Measurements from ENCODE around the gene GOLGB1.
"Not testable (repeated sequence)": the region's sequence is repeated elsewhere in the genome, so short reads cannot be mapped to it uniquely, and the experiment has no call there.

GOLGB1 gene

GRCh38 chr3:121722411-121722810, 27.1 kb downstream of the GOLGB1 start:
- H3K36me3 Mint-ChIP-seq (ENCODE audit: low read depth): peaks cover 52% of the 10 kb centered on the region
- H3K4me1 Mint-ChIP-seq: peaks cover 14% of the 10 kb centered on the region
- H3K27ac Mint-ChIP-seq: no peak overlapping the region
- no peaks in the 10 kb centered on the region for H3K27me3 Mint-ChIP-seq
- no peak for ATAC-seq
- no peak overlapping the region for H3K4me3 Mint-ChIP-seq
- no peaks in the 10 kb centered on the region for H3K9me3 Mint-ChIP-seq
- no peak for DNase-seq

DNA sequence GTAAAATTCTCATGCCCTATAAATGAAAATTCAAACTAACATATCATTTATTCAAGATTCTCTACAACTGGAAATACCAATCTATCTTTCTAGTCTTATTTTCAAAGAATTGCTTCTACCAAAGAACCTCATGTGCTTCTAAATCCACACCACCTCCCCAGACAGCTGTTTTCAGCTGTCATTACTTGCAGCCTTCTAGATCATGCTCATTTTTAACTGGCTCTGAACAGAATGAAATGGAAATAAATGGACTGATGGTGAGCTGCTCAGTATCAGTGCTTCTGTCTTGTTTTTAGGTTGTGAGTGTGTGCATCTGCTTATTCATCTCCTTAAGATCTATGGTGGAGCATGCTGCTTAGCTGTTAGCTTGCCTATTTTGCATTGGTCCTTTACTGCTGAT, 29.4 kb downstream of the GOLGB1 start:
- Mint-ChIP-seq H3K27ac (no peak overlapping the region), H3K4me1 (peaks cover 16% of the 10 kb centered on the region), H3K9me3 (no peaks in the 10 kb centered on the region), H3K27me3 (no peaks in the 10 kb centered on the region), H3K36me3 (ENCODE audit: low read depth) (peaks cover 53% of the 10 kb centered on the region), H3K4me3 (no peak overlapping the region)
- ATAC-seq (no peak), DNase-seq (no peak)

DNA sequence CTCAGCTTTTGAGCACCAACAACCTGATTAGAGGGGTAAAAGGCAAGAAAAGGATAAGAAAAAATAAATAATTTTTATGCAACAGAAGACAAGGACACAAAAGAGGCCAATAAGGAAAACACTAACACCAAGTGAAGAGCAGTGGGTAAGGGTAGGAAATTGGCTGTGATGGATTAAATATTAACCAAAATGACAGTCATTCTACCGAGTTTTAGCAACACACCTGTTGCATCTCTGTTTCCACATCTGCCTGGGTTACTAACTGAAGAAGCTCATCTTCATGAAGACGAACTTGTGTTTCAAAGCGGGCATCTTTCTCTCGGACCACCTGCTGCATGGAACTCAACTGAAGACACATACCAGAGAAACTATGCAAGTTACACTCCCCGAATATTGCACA, 30.1 kb downstream of the GOLGB1 start:
- ATAC-seq: no peak
- H3K27me3 Mint-ChIP-seq: no peaks in the 10 kb centered on the region
- no peak for DNase-seq
- H3K4me3 Mint-ChIP-seq: no peak overlapping the region
- peaks cover 16% of the 10 kb centered on the region for H3K4me1 Mint-ChIP-seq
- peaks cover 49% of the 10 kb centered on the region for H3K36me3 Mint-ChIP-seq (ENCODE audit: low read depth)
- H3K27ac Mint-ChIP-seq: no peak overlapping the region
- no peaks in the 10 kb centered on the region for H3K9me3 Mint-ChIP-seq

DNA sequence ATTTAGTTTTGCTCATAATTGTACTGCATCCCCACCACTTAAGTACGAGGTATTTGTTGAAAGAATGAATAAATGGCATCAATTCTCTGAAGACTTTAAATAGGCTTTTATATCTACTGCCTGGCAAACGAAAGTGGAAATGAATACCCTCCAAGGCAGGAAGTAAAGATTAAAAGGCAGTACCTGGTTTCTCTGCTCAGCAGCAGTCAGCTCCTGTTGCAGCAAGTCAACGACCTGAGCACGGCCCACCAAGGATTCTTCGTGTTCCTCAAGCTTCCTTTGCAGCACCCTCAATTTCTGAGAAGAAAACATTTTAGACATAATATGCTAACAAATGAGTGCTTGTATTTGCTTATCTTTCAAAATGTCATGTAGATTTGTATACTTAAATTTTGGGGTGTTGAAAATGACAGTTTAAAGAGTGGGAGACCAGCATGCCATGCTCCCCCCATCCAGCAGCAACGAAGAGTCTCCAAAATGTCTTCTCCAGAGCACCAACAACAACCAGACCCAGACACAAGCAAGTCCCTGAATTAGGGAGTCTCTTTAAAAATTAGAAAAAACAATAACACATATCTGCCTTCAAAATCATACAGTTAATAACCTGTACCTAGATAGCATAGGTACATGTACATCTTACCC, 31.2 kb downstream of the GOLGB1 start:
- no peak for DNase-seq
- Mint-ChIP-seq H3K9me3 (no peaks in the 10 kb centered on the region), H3K36me3 (ENCODE audit: low read depth) (peaks cover 43% of the 10 kb centered on the region), H3K4me3 (no peak overlapping the region), H3K27ac (peak overlapping the region; percentile 23), H3K4me1 (peaks cover 14% of the 10 kb centered on the region), H3K27me3 (no peaks in the 10 kb centered on the region)
- ATAC-seq: no peak

GRCh38 chr3:121710347-121710746, 39.2 kb downstream of the GOLGB1 start:
- no peaks in the 10 kb centered on the region for H3K27me3 Mint-ChIP-seq
- no peaks in the 10 kb centered on the region for H3K9me3 Mint-ChIP-seq
- no peak overlapping the region for H3K4me3 Mint-ChIP-seq
- peaks cover 4% of the 10 kb centered on the region for H3K4me1 Mint-ChIP-seq
- no peak overlapping the region for H3K27ac Mint-ChIP-seq
- ATAC-seq (no peak), DNase-seq (no peak)
- H3K36me3 Mint-ChIP-seq (ENCODE audit: low read depth): peaks cover 33% of the 10 kb centered on the region

DNA sequence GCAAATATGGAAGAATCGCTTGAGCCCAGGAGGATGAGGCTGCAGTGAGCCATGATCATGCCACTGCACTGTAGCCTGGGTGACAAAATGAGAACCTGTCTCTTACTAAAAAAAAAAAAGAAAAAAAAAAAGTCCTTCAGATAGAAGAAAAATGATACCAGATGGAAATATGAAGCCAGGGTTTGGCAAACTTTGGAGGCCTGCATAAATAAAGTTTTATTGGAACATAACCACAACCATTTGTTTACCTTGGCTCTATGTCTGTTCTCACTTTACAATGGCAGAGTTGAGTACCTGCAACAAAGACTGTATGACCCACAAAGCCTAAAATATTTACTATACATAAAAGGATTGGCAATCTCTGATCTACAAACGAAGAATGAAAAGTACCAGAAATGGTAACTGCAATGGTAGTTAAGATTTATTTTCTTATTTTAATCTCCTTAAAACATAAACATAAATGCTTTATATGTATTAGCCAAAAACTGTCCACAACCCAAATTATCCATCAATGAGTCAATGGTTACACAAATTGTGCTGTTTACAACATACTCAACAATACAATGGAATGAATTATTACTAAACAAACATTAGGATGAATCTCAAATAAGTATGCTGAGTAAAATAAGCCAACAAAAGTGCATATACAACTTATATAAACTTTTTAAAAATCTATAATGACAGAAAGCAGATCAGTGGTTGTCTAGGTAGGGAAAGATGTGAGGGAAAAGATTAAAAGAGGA, 41.8 kb downstream of the GOLGB1 start:
- Mint-ChIP-seq H3K27ac (no peak overlapping the region), H3K36me3 (ENCODE audit: low read depth) (peaks cover 34% of the 10 kb centered on the region), H3K4me3 (no peak overlapping the region)

GRCh38 chr3:121705541-121705940, 44.0 kb downstream of the GOLGB1 start:
- Mint-ChIP-seq H3K27me3 (no peaks in the 10 kb centered on the region), H3K9me3 (no peaks in the 10 kb centered on the region), H3K36me3 (ENCODE audit: low read depth) (peaks cover 40% of the 10 kb centered on the region), H3K27ac (no peak overlapping the region), H3K4me1 (no peaks in the 10 kb centered on the region), H3K4me3 (no peak overlapping the region)
- DNase-seq: no peak
- ATAC-seq: no peak

More for the DNA sequence above, 41.8 kb downstream of the GOLGB1 start:
- Mint-ChIP-seq H3K9me3 (no peaks in the 10 kb centered on the region), H3K27me3 (no peaks in the 10 kb centered on the region), H3K4me1 (peaks cover 4% of the 10 kb centered on the region)
- ATAC-seq (no peak), DNase-seq (no peak)

- no peak for DNase-seq
- no peak for ATAC-seq
- H3K9me3 Mint-ChIP-seq: no peaks in the 10 kb centered on the region
- no peaks in the 10 kb centered on the region for H3K4me1 Mint-ChIP-seq
- no peak overlapping the region for H3K4me3 Mint-ChIP-seq
- no peak overlapping the region for H3K27ac Mint-ChIP-seq
- H3K27me3 Mint-ChIP-seq: no peaks in the 10 kb centered on the region
- peaks cover 38% of the 10 kb centered on the region for H3K36me3 Mint-ChIP-seq (ENCODE audit: low read depth)
Measured at GRCh38 chr3:121703973-121704372, 45.6 kb downstream of the GOLGB1 start.

GRCh38 chr3:121698901-121699300, 50.6 kb downstream of the GOLGB1 start:
- Mint-ChIP-seq H3K27me3 (no peaks in the 10 kb centered on the region), H3K4me1 (no peaks in the 10 kb centered on the region), H3K27ac (no peak overlapping the region), H3K9me3 (no peaks in the 10 kb centered on the region), H3K36me3 (ENCODE audit: low read depth) (peaks cover 28% of the 10 kb centered on the region), H3K4me3 (no peak overlapping the region)
- no peak for DNase-seq
- no peak for ATAC-seq

DNA sequence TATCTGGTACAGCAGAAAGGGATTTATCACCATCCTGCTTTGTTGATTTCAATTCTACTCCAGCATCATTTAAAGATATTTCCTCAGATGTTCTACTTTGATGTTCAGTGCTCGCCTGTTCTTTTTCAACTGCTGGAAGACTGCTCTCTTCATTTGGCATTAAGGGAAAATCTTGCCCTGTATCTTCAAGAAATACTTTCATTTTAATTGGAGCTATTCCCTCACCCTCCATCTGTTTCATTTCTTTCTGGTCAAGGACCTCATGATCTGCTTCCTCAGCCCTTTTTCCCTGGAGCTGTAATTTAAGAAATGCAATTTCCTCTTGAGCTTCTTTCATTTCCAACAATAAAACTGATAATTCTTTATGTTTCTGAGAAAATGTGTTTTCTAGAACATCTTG, 51.1 kb downstream of the GOLGB1 start:
- Mint-ChIP-seq H3K4me3 (no peak overlapping the region), H3K27me3 (no peaks in the 10 kb centered on the region), H3K27ac (no peak overlapping the region), H3K4me1 (no peaks in the 10 kb centered on the region), H3K36me3 (ENCODE audit: low read depth) (peaks cover 26% of the 10 kb centered on the region), H3K9me3 (no peaks in the 10 kb centered on the region)
- DNase-seq (no peak), ATAC-seq (no peak)

- H3K4me1 Mint-ChIP-seq: peaks cover 6% of the 10 kb centered on the region
- no peak overlapping the region for H3K4me3 Mint-ChIP-seq
- no peak for ATAC-seq
- no peaks in the 10 kb centered on the region for H3K9me3 Mint-ChIP-seq
- no peak overlapping the region for H3K27ac Mint-ChIP-seq
- DNase-seq: no peak
- H3K36me3 Mint-ChIP-seq (ENCODE audit: low read depth): peaks cover 37% of the 10 kb centered on the region
- H3K27me3 Mint-ChIP-seq: no peaks in the 10 kb centered on the region
Measured at GRCh38 chr3:121696186-121696585, 53.4 kb downstream of the GOLGB1 start.

DNA sequence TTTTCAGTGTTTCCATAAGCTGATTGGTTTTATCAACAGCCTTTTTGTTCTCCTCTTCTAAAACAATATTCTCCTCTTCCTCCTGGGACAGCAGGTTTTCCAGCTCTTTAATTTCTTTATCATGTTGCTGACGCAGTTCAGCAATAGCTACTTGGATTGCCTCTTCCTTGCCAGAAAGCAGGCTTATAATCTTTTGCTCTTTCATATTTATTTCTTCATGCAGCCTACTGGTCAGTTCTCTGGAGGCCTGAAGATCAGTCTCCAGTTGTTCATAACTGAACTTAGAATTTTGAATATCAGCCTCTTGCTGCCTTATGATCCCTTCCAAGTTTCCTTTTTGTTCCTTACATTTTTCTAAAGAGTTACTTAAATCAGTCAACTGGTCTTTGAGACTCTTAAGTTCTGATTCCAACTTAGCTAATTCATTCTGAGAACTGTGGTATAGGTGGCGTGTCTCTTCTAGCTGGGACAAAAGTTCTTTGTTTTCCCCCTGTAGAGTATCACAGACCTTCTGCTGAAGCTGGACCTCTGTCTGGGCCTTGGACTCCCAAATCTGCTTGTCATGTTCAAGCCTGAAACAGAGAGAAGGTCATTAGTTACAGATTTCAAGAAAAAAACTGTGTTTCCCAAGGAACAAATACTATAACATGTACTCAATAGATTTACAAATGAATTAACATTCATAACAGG, 57.4 kb downstream of the GOLGB1 start:
- Mint-ChIP-seq H3K4me1 (peaks cover 12% of the 10 kb centered on the region), H3K36me3 (ENCODE audit: low read depth) (peaks cover 33% of the 10 kb centered on the region), H3K9me3 (no peaks in the 10 kb centered on the region), H3K4me3 (no peak overlapping the region), H3K27me3 (no peaks in the 10 kb centered on the region), H3K27ac (no peak overlapping the region)
- DNase-seq (no peak), ATAC-seq (no peak)

GRCh38 chr3:121690777-121691405, 58.6 kb downstream of the GOLGB1 start:
- peak; percentile 49 for ATAC-seq
- DNase-seq: no peak
- Mint-ChIP-seq H3K27ac (peak overlapping the region; percentile 19), H3K4me3 (no peak overlapping the region), H3K4me1 (peaks cover 12% of the 10 kb centered on the region), H3K27me3 (no peaks in the 10 kb centered on the region), H3K9me3 (peaks cover 5% of the 10 kb centered on the region), H3K36me3 (ENCODE audit: low read depth) (peaks cover 38% of the 10 kb centered on the region)

DNA sequence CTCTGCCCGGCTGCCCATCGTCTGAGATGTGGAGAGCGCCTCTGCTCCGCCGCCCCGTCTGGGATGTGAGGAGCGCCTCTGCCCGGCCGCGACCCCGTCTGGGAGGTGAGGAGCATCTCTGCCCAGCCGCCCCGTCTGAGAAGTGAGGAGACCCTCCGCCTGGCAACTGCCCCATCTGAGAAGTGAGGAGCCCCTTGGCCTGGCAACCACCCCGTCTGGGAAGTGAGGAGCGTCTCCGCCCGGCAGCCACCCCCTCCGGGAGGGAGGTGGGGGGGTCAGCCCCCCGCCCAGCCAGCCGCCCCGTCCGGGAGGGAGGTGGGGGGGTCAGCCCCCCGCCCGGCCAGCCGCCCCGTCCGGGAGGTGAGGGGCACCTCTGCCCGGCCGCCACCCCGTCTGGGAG, 60.8 kb downstream of the GOLGB1 start:
- H3K4me3 Mint-ChIP-seq, ATAC-seq, DNase-seq, H3K27ac Mint-ChIP-seq, H3K27me3 Mint-ChIP-seq: not testable (repeated sequence)
- peaks cover 50% of the 10 kb centered on the region for H3K36me3 Mint-ChIP-seq (ENCODE audit: low read depth)
- H3K9me3 Mint-ChIP-seq: peaks cover 15% of the 10 kb centered on the region
- peaks cover 12% of the 10 kb centered on the region for H3K4me1 Mint-ChIP-seq

DNA sequence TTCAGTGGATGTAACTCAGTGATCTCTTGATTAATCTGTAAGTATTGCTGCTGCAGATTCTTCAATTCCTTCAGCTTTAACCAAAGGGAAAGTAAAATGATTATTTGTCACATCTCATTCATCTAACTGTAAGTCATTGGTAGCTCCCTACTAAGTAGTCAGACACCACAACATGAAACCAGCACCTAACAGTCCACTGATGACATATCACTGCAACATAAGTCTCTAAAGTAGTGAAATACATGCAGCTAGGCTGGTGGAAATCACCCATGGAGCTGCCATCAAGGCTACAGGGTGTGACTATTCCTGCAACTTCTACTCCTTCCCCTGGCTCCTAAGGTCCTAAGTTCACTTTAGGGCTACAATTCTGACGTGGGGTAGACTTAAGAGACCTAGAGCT, 67.7 kb downstream of the GOLGB1 start:
- no peak for ATAC-seq
- DNase-seq: no peak
- Mint-ChIP-seq H3K4me1 (no peaks in the 10 kb centered on the region), H3K27me3 (no peaks in the 10 kb centered on the region), H3K4me3 (no peak overlapping the region), H3K9me3 (peaks cover 19% of the 10 kb centered on the region), H3K27ac (no peak overlapping the region), H3K36me3 (ENCODE audit: low read depth) (peaks cover 35% of the 10 kb centered on the region)
